Liver (tissue), 9 donors: ENCODE results near the gene ZBTB2. TPM values are rescaled to one million over a fixed set of nuclear protein-coding genes. Genes with fewer than 3 reads are reported as not detected.

Source experiments
- DNase-seq: peaks from one replicate; pipeline ENCODE4 v3.0.0-alpha.2; 2017; ENCODE audit warnings: low spot score
- H3K27ac ChIP-seq, 2 donors: one replicate each; pipeline ENCODE4 v1.7.0; 2013; ENCODE audit warnings: inconsistent platforms in 2 of 2, low read length in 2 of 2, control low read depth in 1 of 2, low read depth in 1 of 2, mild to moderate bottlenecking in 1 of 2
- H3K27me3 ChIP-seq, 4 donors: one replicate each; pipeline versions ENCODE4 v1.6.1 to v1.7.0; 2013; ENCODE audit warnings: low read length in 3 of 4, inconsistent platforms in 1 of 4, mild to moderate bottlenecking in 1 of 4, moderate library complexity in 1 of 4; ENCODE audit not compliant: control insufficient read depth in 4 of 4, insufficient read depth in 4 of 4
- H3K36me3 ChIP-seq, 4 donors: one replicate each; pipeline versions ENCODE4 v1.6.1 to v1.7.0; 2013; ENCODE audit warnings: low read length in 3 of 4, mild to moderate bottlenecking in 3 of 4, low read depth in 1 of 4, moderate library complexity in 1 of 4; ENCODE audit not compliant: control insufficient read depth in 4 of 4, insufficient read depth in 3 of 4
- H3K4me1 ChIP-seq, 4 donors: one replicate each; pipeline versions ENCODE4 v1.6.1 to v1.7.0; 2013; ENCODE audit warnings: low read length in 3 of 4, mild to moderate bottlenecking in 3 of 4, moderate library complexity in 1 of 4; ENCODE audit not compliant: control insufficient read depth in 4 of 4, insufficient read depth in 4 of 4
- H3K4me3 ChIP-seq, 3 donors: one replicate each; pipeline versions ENCODE4 v1.6.1 to v1.7.0; 2013; ENCODE audit warnings: low read length in 3 of 3, control low read depth in 1 of 3, low read depth in 1 of 3, mild to moderate bottlenecking in 1 of 3
- H3K9ac ChIP-seq, 2 donors: one replicate each; pipeline ENCODE4 v1.7.0; 2013; ENCODE audit warnings: low read length in 2 of 2, mild to moderate bottlenecking in 2 of 2, moderate library complexity in 2 of 2, control low read depth in 1 of 2, low read depth in 1 of 2
- H3K9me3 ChIP-seq, 4 donors: one replicate each; pipeline versions ENCODE4 v1.6.1 to v1.7.0; 2013; ENCODE audit warnings: low read length in 3 of 4; ENCODE audit not compliant: control insufficient read depth in 4 of 4
- ATF3 ChIP-seq: IDR thresholded peaks from 2 replicates; pipeline ENCODE4 v1.6.1; 2016; ENCODE audit warnings: antibody characterized with exemption
- CTCF ChIP-seq: fragments of 150-350 bp; IDR thresholded peaks from 2 replicates; pipeline ENCODE4 v1.5.1; 2017; ENCODE audit warnings: improper control_type of control experiment, low read depth, low read length; ENCODE audit not compliant: missing input control
- FOXA2 ChIP-seq: IDR thresholded peaks from 2 replicates; pipeline ENCODE4 v1.6.1; 2016; ENCODE audit warnings: antibody characterized with exemption
- HNF4A ChIP-seq, 2 donors: conservative IDR thresholded peaks; 2 replicates each; pipeline ENCODE4 v1.6.1; 2016; ENCODE audit warnings: antibody characterized with exemption in 2 of 2, mild to moderate bottlenecking in 2 of 2
- HNF4G ChIP-seq: IDR thresholded peaks from 2 replicates; pipeline ENCODE4 v1.6.1; 2016; ENCODE audit warnings: antibody characterized with exemption
- MAX ChIP-seq: IDR thresholded peaks from 2 replicates; pipeline ENCODE4 v1.6.1; 2016; ENCODE audit warnings: antibody characterized with exemption
- RAD21 ChIP-seq, 2 donors: IDR thresholded peaks; 2 replicates each; pipeline ENCODE4 v1.6.1; 2016; ENCODE audit warnings: antibody characterized with exemption in 2 of 2, mild to moderate bottlenecking in 2 of 2
- REST ChIP-seq: IDR thresholded peaks from 2 replicates; pipeline ENCODE4 v1.6.1; 2016; ENCODE audit warnings: antibody characterized with exemption, mild to moderate bottlenecking
- SP1 ChIP-seq: IDR thresholded peaks from 2 replicates; pipeline ENCODE4 v1.6.1; 2018; ENCODE audit warnings: antibody characterized with exemption, mild to moderate bottlenecking
- TAF1 ChIP-seq: conservative IDR thresholded peaks from 2 replicates; pipeline ENCODE4 v1.6.1; 2016; ENCODE audit warnings: antibody characterized with exemption, mild to moderate bottlenecking
- YY1 ChIP-seq: IDR thresholded peaks from 2 replicates; pipeline ENCODE4 v1.6.1; 2016; ENCODE audit warnings: antibody characterized with exemption, mild to moderate bottlenecking
- ZBTB33 ChIP-seq: IDR thresholded peaks from 2 replicates; pipeline ENCODE4 v1.6.1; 2016; ENCODE audit warnings: antibody characterized with exemption
- WGBS: extraction: QIAGEN DNeasy Blood & Tissue Kit; methylation state at CpG from one replicate; pipeline ENCODE4 v1.1.7; 2013; 5-methylcytosine and 5-hydroxymethylcytosine counted together
- polyA plus RNA-seq, 2 donors: library from polyadenylated mRNA; stranded (reverse) in 1 of 2; unstranded in 1 of 2; fragments of 200-250 nt in 1 of 2; fragments of >200 nt in 1 of 2; fragmentation: Nextera tagmentation in 1 of 2; extraction: Ambion mirVana in 1 of 2; gene quantifications; one replicate each; pipeline versions ENCODE4 v1.2.1 to v1.2.3, GENCODE V29; 2013 to 2015
- total RNA-seq, 2 donors: library from RNA; depleted of rRNA; stranded (reverse); fragments of >200 nt; gene quantifications; one replicate each; pipeline ENCODE4 v1.2.3, GENCODE V29; 2014
- donor health status: healthy.
- donor health status: healthy.
- donor health status: healthy.
- donor health status: healthy.
- donor health status: healthy.

Gene ZBTB2
- total and polyA plus RNA-seq, 4 donors: 2.5 to 4.2 (median 3.0) TPM

GRCh38 chr6:151365233-151365632 lies 26.1 kb downstream of the ZBTB2 start (continued):
- no peak for TF ChIP-seq REST

GRCh38 chr6:151359486-151359885 lies 31.9 kb downstream of the ZBTB2 start:
- no peak for TF ChIP-seq CTCF
- TF ChIP-seq ZBTB33: no peak
- TF ChIP-seq MAX: no peak
- Histone ChIP-seq H3K36me3 (peaks cover 0 to 6% (median 2%) of the 10 kb centered on the region in 4 donors), H3K9ac (no peak overlapping the region), H3K9me3 (no peaks in the 10 kb centered on the region), H3K4me3 (no peak overlapping the region), H3K27ac (no peak overlapping the region), H3K4me1 (peaks cover 0 to 2% (median 0%) of the 10 kb centered on the region in 4 donors), H3K27me3 (no peaks in the 10 kb centered on the region)
- no peak for DNase-seq
- 91% methylated on average over 5 of the region's 5 CpGs for WGBS

GRCh38 chr6:151358475-151358874 lies 32.9 kb downstream of the ZBTB2 start:
- H3K4me1 ChIP-seq: peaks cover 0 to 2% (median 0%) of the 10 kb centered on the region in 4 donors
- no peak for DNase-seq
- H3K9me3 ChIP-seq: no peaks in the 10 kb centered on the region
- H3K9ac ChIP-seq: no peak overlapping the region
- no peaks in the 10 kb centered on the region for H3K27me3 ChIP-seq
- H3K27ac ChIP-seq: no peak overlapping the region
- H3K4me3 ChIP-seq: no peak overlapping the region
- peaks cover 0 to 6% (median 2%) of the 10 kb centered on the region in 4 donors for H3K36me3 ChIP-seq
- 97% methylated on average over 3 of the region's 3 CpGs for WGBS
- TF ChIP-seq MAX (no peak), ZBTB33 (no peak), FOXA2 (no peak), TAF1 (no peak), RAD21 (IDR thresholded peaks at IDR 0.05) (no peak), HNF4A (conservative IDR thresholded peaks at IDR 0.05) (no peak), REST (no peak), HNF4G (no peak), ATF3 (no peak), SP1 (no peak), CTCF (no peak), YY1 (no peak)
